OCI-LY1 (cell line): Measurements from ENCODE around the gene MT3.

Experiments used
- CTCF ChIP-seq: fragments of 200-600 bp; sonication (generic), shearing (Covaris generic); IDR thresholded peaks from 2 replicates; pipeline ENCODE4 v1.5.1; 2017; ENCODE audit warnings: mild to moderate bottlenecking, antibody characterized with exemption, low read length, moderate library complexity, mixed read lengths
- EZH2 ChIP-seq: fragments of 200-600 bp; sonication (generic), shearing (Covaris generic); IDR thresholded peaks from 2 replicates; pipeline ENCODE4 v1.8.0; 2017; ENCODE audit warnings: borderline replicate concordance, mixed run types, mild to moderate bottlenecking, antibody characterized with exemption, low read length, moderate library complexity, mixed read lengths

- TF ChIP-seq CTCF (no peak), EZH2 (no peak)
Observed at GRCh38 chr16:56617212-56618085, 28.1 kb downstream of the MT3 start.
